Measurements from ENCODE around the gene LRRK1.

- TF ChIP-seq CTCF (IDR thresholded peaks at IDR 0.05): no peak
- TF ChIP-seq POLR2A (IDR thresholded peaks at IDR 0.05): no peak
- no peak for TF ChIP-seq EP300 (IDR thresholded peaks at IDR 0.05)
Measured at GRCh38 chr15:101112336-101113113, 193.4 kb downstream of the LRRK1 start.
